Mucosa of rectum (tissue), 2 donors: ENCODE measurements around the gene NPEPL1.

Source experiments
- H3K27ac ChIP-seq, 2 donors: one replicate each; pipeline ENCODE4 v1.7.0; 2013; ENCODE audit warnings: inconsistent platforms in 2 of 2, low read depth in 2 of 2, low read length in 2 of 2
- H3K27me3 ChIP-seq, 2 donors: one replicate each; pipeline ENCODE4 v1.7.0; 2013; ENCODE audit warnings: low read length in 2 of 2; ENCODE audit not compliant: control insufficient read depth in 2 of 2, insufficient read depth in 2 of 2
- H3K36me3 ChIP-seq, 2 donors: one replicate each; pipeline ENCODE4 v1.7.0; 2013; ENCODE audit warnings: low read length in 2 of 2; ENCODE audit not compliant: control insufficient read depth in 2 of 2, insufficient read depth in 2 of 2
- H3K4me1 ChIP-seq, 2 donors: one replicate each; pipeline ENCODE4 v1.7.0; 2013; ENCODE audit warnings: low read length in 2 of 2, mild to moderate bottlenecking in 1 of 2; ENCODE audit not compliant: control insufficient read depth in 2 of 2, insufficient read depth in 2 of 2
- H3K4me3 ChIP-seq, 2 donors: one replicate each; pipeline ENCODE4 v1.7.0; 2013; ENCODE audit warnings: low read length in 2 of 2
- H3K9ac ChIP-seq, 2 donors: one replicate each; pipeline ENCODE4 v1.7.0; 2013; ENCODE audit warnings: low read length in 2 of 2, low read depth in 1 of 2, mild to moderate bottlenecking in 1 of 2
- H3K9me3 ChIP-seq, 2 donors: one replicate each; pipeline ENCODE4 v1.7.0; 2013; ENCODE audit warnings: low read length in 2 of 2; ENCODE audit not compliant: control insufficient read depth in 2 of 2
- donor health status: healthy.
- donor health status: Normal muscosa, but diverticular disease.

The NPEPL1 gene

DNA sequence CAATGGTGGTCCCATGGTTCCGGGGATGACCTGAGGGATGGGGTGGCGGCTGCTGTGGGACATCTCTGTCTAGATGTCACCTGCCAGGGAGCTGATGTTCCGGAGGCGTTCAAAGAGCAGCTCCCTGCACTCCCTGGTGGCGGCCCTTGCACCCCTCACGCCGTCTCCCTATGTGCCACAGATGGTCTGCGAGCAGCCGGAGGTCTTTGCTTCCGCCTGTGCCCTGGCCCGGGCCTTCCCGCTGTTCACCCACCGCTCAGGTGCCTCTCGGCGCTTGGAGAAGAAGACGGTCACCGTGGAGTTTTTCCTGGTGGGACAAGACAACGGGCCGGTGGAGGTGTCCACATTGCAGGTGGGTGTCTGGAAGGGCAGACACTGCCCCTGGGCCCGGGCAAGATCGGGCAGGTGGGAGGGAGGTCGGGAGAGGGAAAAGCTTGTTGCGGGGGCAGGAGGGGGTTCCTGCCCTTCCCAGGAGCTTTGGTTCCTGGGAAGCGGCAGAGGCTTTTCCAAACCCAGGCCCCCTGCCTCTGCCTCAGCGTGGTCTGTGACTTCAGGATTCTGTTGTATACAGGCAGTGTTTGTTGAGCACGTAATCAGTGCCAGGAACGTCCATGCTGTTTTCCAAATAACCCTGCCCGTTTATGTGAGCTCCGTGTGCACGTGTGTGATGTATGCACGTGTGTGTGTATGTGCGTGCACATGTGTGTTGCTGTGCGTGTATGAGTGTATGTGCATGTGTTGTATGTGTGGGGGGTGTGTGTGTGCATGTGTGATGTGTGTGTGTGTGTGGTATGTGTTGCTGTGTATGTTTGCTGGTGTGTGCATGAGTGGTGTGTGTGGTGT is 1.9 kb downstream of the NPEPL1 start:
- H3K9me3 ChIP-seq: no peaks in the 10 kb centered on the region
- H3K9ac ChIP-seq: no peak overlapping the region
- no peak overlapping the region for H3K4me3 ChIP-seq
- no peak overlapping the region for H3K27ac ChIP-seq
- peaks cover 8 to 19% of the 10 kb centered on the region in 2 donors for H3K4me1 ChIP-seq
- H3K36me3 ChIP-seq: peaks cover 16 to 31% of the 10 kb centered on the region in 2 donors
- no peaks in the 10 kb centered on the region for H3K27me3 ChIP-seq

DNA sequence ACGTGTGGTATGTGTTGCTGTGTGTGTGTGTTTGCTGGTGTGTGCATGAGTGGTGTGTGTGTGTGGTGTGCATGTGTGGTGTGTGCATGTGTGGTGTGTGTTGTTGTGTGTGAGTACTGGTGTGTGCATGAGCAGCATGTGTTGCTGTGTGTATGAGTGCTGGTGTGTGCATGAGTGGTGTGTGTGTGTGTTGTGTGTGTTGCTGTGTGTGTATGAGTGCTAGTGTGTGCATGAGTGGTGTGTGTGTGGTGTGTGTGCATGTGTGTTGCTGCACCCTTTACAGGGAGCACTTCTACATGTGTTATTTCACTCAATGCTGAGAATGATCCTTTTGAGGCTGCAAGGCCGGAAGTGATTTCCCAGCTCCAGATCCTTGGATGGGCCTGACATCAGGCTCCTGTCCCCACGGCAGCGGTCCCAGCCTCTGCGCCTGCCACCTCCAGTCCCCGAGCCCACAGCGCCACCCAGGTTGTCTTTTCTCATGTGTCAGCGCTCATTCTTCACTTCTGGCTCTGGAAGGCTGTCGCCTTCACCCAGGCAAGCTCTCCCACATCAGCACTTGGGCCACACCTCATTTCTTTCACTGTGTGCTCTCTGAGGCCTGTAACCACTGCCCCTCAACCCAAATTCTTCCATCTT is 2.6 kb downstream of the NPEPL1 start:
- Histone ChIP-seq H3K4me3 (no peak overlapping the region), H3K36me3 (peaks cover 21 to 38% of the 10 kb centered on the region in 2 donors), H3K27ac (no peak overlapping the region), H3K27me3 (no peaks in the 10 kb centered on the region), H3K9ac (no peak overlapping the region), H3K9me3 (no peaks in the 10 kb centered on the region), H3K4me1 (peaks cover 8 to 19% of the 10 kb centered on the region in 2 donors)

DNA sequence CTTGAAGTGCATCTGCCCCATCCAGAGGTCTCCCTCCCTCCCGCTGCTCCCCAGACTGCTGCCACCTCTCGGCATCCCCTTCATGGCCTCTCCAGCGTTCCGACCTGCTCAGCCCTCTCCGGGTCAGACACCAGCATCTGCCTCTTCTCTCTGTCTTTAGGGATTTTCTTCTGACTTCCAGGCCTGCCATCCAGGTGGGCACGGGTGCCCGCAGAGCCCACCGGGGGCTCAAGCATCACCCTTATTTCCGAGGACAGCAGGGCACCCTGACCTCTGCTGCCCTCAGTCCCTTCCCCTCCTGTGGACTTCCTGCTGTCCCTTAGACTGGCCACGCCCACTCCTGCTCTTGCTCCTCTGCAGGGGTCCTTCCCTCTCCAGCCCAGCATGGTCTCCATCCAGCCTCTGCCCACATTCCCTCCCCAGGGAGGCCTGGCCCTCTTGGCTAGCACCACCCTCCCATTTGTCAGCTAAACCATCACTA is 3.3 kb downstream of the NPEPL1 start:
- Histone ChIP-seq H3K27ac (no peak overlapping the region), H3K4me3 (no peak overlapping the region), H3K4me1 (peaks cover 8 to 19% of the 10 kb centered on the region in 2 donors), H3K9me3 (no peaks in the 10 kb centered on the region), H3K36me3 (peaks cover 21 to 39% of the 10 kb centered on the region in 2 donors), H3K27me3 (no peaks in the 10 kb centered on the region), H3K9ac (no peak overlapping the region)

DNA sequence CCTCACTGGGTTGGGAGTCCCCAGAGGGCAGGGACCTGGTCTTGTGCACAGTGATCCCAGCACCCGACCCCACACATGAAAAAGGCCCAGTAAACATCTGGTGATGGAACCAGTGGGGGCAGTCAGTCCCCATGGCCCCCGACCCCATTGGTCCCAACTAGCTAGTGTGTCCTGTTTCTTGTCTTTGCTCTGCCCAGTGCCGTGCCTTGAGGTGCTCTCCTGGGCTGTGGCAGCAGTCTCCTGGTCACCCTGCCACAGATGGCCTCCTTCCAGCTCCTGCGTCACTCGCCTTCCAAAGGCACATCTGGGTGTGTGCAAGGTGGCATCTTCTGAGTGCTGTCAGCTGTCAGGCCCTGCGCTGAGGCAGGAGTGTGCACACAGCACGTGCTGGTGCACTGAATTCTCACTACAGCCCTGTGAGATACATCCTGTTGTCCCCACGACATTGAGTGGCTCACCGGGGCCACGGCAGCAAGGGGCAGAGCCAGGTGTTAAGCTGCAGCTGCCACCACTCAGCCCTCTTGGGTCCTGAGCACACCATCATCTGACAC is 3.9 kb downstream of the NPEPL1 start:
- Histone ChIP-seq H3K27ac (no peak overlapping the region), H3K4me3 (no peak overlapping the region), H3K27me3 (no peaks in the 10 kb centered on the region), H3K9me3 (no peaks in the 10 kb centered on the region), H3K4me1 (peaks cover 8 to 19% of the 10 kb centered on the region in 2 donors), H3K36me3 (peaks cover 21 to 39% of the 10 kb centered on the region in 2 donors), H3K9ac (no peak overlapping the region)

DNA sequence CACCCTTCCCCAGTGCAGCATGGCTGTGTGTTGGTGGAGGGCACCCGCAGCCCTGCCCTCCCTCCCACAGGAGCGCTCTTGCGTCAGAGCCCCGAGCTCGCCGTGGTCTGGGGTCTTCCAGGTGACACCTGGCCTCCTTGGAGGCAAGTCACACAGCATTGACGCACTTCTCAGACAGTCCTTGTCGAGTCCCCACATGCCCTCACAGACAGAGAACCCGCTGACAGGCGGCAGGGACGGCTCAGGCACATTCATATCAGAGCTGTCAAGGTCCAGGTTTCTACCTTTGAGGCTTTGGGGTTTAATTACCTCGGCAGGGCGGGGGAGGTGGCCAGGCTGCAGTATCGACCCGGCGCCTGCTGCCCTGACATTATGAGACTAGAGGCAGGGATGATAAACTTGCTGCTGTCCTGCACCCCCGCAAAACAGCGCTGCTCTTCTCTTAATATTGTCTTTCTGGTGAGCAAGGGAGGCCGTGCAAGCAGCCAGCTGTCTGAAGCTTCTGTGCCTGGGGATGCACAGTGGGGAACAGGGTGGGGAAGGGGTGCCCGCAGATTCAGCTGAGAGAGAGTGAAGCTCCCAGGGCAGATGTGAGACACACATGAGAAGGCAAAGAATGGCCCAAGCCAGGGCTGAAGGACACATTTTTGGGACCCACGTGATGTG is 4.7 kb downstream of the NPEPL1 start:
- H3K9ac ChIP-seq: no peak overlapping the region
- H3K36me3 ChIP-seq: peaks cover 24 to 42% of the 10 kb centered on the region in 2 donors
- H3K27ac ChIP-seq: no peak overlapping the region

DNA sequence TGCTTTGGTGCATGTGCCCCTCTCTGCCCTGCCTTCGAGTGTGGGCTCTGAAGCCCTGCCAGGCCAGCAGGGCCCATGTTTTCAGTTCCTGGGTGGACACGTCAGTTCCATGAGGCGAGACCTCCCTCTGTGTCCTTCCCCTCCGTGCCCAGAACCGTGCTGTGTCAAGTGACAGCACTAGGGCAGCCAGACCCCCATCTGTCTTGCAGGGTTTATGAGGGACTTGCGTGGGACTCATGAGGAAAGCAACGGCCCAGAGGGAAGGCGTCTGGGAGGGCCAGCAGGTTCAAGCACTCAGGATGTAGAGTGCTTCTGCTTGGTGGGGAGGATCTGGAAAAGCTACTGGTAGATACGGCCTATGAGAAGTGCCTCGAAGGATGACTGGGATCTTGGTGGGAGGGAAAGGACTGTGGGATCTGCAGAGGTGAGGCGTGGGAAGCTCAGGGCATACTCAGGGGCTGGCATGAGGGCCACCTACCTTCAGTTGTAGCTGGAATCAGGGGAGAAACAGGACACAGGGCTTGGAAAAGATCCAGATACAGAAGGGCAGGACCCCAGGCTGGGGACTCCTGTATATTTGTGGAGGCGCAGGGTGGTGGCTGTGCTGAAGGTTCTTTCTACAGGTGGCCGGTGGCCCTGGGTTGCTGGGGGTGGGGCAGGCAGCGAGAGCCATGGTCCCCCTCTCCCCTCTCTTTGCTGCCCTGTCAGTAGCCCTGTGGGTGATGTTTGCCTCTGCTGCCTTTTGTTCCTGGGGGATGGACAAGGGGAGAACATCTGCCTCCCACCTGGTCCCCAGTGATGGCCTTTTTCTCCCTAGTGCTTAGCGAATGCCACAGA is 5.5 kb downstream of the NPEPL1 start:
- Histone ChIP-seq H3K27ac (no peak overlapping the region), H3K36me3 (peaks cover 29 to 48% of the 10 kb centered on the region in 2 donors), H3K4me3 (no peak overlapping the region), H3K9ac (no peak overlapping the region), H3K4me1 (peaks cover 8 to 14% of the 10 kb centered on the region in 2 donors), H3K27me3 (no peaks in the 10 kb centered on the region), H3K9me3 (no peaks in the 10 kb centered on the region)

More for the DNA sequence above, 4.7 kb downstream of the NPEPL1 start:
- no peak overlapping the region for H3K4me3 ChIP-seq
- H3K9me3 ChIP-seq: no peaks in the 10 kb centered on the region
- no peaks in the 10 kb centered on the region for H3K27me3 ChIP-seq
- peaks cover 8 to 14% of the 10 kb centered on the region in 2 donors for H3K4me1 ChIP-seq

DNA sequence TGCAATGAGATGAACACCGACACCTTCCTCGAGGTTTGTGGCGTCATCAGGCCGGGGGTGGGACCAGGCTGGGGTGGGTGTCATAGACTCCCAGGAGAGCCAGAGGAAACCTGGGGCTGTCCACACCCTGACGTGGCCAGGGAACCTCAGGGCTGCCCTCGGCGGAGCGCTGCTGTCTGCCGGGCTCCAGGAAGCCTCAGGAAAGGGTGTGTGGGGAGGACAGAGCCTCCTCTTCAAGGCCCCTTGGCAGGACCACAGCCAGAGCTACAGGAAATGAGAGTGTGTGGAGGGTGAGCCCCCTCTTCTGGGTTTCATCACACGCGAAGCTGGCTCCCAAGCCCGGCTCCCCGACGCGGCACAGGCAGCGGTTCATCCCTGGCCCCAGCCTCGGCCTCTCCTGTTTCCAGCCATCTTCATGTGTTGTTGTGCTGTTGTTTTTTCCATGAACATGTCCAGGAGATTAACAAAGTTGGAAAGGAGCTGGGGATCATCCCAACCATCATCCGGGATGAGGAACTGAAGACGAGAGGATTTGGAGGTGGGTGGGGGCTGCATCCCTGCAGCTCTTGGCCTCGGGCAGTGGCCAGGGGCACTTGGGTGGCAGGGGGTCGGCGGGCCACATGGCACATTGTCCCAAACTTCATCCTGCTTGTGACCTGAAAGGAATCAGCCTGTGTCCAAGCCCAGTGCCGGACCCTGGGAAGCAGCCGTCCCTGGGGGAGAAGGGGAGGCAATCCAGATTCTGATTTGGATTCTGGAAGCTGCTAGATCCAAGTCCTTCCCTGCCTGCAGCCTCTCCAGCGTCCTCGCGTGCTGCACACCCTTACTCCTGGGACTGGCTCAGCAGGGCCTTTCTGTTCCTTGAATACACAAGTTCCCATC is 6.4 kb downstream of the NPEPL1 start:
- Histone ChIP-seq H3K9me3 (no peaks in the 10 kb centered on the region), H3K9ac (no peak overlapping the region), H3K27me3 (no peaks in the 10 kb centered on the region), H3K4me3 (no peak overlapping the region), H3K27ac (no peak overlapping the region), H3K4me1 (peaks cover 0 to 7% of the 10 kb centered on the region in 2 donors), H3K36me3 (peaks cover 37 to 57% of the 10 kb centered on the region in 2 donors)

DNA sequence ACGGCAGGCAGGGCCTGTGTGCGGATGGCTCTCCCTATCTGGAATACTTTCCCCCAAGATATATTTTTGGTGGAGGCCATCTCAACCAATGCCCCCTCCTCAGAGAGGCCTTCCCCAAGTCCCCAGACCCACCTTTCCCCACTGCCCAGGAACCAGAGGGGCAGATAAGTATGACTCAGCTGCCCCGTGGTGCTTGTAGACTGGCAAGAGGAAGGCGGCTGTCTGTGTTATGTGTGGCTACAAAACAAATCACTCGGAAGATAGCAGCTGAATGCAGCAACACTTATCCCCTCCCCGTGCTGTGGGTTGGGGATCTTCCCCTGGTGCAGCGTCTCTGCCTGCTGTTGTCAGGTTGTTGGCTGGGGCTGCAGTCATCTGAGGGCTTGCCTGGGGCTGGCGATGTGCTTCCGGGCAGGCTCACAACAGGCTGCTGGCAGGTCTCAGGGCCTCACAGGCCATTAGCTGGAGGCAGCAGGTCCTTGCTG is 7.1 kb downstream of the NPEPL1 start:
- Histone ChIP-seq H3K27me3 (no peaks in the 10 kb centered on the region), H3K9me3 (no peaks in the 10 kb centered on the region), H3K4me1 (peaks cover 0 to 2% of the 10 kb centered on the region in 2 donors), H3K9ac (no peak overlapping the region), H3K36me3 (peaks cover 38 to 59% of the 10 kb centered on the region in 2 donors), H3K27ac (no peak overlapping the region), H3K4me3 (no peak overlapping the region)
